HTR-8/SVneo (cell line): ENCODE results near the gene LDLRAD3.

Experiments
- DNase-seq: peaks from one replicate; pipeline ENCODE4 v3.0.0; 2011; ENCODE audit warnings: low spot score, mixed read lengths; ENCODE audit not compliant: insufficient read length
- FAIRE-seq: peaks from 2 replicates; lab custom pipeline; 2011; peaks lifted over from hg19 to GRCh38; lab: Jason Lieb, UNC

The LDLRAD3 gene

GRCh38 chr11:35927104-35927503, 16.8 kb upstream of the LDLRAD3 start:
- no peak for DNase-seq
- no peak for FAIRE-seq

GRCh38 chr11:35927682-35928081, 16.2 kb upstream of the LDLRAD3 start:
- DNase-seq (no peak), FAIRE-seq (no peak)

GRCh38 chr11:35928688-35929395, 15.0 kb upstream of the LDLRAD3 start:
- DNase-seq (no peak), FAIRE-seq (no peak)

GRCh38 chr11:35930466-35930865, 13.4 kb upstream of the LDLRAD3 start:
- no peak for FAIRE-seq
- DNase-seq, result no peak

GRCh38 chr11:35932121-35932520, 11.7 kb upstream of the LDLRAD3 start:
- DNase-seq (no peak), FAIRE-seq (no peak)

DNA sequence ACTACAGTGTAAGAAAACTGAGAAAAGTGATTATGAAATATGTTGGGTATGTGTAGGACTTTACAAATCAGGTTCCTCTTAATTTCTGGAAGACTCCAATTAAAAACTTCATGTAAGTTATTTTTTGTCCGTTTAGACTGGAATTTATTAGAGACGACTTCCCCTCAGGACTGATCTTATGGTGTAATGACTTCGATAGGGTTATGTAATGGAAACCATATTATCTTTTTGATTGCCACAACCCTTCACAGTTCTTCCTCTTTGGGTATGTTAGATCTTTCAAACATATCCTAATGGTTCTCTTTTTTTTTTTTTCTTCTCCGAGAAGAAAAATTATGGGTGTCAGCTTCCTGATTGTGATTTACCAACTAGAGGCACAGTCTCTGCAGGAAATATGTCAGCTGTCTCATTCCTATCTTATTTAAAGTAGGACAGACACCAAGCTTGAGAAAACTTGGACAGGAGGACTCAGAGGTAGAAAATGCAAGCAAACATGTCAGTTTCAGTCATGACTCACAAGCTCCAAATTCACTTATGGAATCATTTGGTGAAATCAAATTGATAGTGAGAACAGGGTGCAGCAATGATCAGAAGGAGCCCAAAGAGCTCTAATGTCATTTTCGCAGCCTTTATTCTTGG, 11.1 kb upstream of the LDLRAD3 start:
- no peak for FAIRE-seq
- DNase-seq, result no peak

DNA sequence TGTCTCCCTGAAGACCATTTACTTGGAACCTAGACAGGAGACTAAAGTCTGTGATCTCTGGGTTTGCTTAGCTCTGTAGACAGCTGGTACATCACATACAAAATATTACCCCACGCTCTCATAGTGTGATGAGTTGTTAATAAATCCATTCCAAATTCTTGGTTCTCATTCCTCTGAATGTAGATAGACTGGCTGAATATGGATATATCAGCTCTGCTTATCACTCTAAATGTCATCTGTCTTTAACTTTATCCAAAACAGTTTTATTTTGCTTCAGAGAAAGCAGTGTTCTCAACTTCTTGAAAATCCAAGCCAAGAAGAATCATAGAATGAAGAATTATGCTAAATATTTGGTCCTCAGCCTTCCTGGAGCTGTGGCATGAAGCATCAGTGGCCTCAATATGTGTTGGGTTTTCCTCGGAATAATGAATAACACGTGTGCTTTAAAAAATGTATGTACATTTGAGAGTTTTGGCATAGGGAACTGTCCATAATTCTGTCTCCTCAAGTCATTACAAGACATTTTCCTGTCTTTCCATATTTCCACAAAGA, 10.5 kb upstream of the LDLRAD3 start:
- no peak for DNase-seq
- no peak for FAIRE-seq

DNA sequence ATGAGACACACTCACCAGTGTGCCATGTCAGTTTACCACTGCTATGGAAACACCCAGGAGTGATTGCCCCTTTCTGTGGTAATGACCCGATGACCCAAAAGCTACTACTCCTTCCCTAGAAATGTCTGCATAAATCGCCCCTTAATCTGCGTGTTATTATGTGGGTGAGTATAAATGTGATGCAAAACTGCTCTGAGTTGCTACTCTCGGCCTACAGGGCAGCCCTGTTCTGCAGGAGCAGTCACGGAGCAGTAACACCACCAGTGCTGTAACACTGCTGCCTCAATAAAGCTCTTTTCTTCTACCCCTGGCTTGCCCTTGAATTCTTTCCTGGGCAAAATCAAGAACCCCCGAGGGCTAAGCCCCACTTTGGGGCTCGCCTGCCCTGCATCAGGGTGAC, 9.6 kb upstream of the LDLRAD3 start:
- DNase-seq (no peak), FAIRE-seq (no peak)

- DNase-seq (no peak), FAIRE-seq (no peak)
These were observed 8.9 kb upstream of the LDLRAD3 start for GRCh38 chr11:35934981-35935380.

GRCh38 chr11:35935390-35935789, 8.5 kb upstream of the LDLRAD3 start:
- FAIRE-seq (no peak), DNase-seq (no peak)

DNA sequence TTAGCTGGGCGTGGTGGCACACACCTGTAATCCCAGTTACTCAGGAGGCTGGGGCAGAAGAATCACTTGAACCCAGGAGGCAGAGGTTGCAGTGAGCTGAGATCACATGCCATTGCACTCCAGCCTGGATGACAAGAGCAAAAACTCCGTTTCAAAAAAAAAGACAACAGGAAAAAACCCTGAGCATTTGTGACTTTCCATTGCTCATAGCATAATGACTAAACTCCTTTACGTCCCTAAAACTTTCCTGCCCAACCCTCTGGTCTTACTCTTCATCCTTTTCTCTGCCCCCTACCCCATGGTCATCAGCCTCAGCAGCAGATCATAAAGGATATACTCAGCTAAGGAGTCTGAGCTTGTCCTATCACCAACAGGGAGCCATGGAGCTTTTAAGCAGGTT, 6.8 kb upstream of the LDLRAD3 start:
- no peak for DNase-seq
- FAIRE-seq, result no peak

DNA sequence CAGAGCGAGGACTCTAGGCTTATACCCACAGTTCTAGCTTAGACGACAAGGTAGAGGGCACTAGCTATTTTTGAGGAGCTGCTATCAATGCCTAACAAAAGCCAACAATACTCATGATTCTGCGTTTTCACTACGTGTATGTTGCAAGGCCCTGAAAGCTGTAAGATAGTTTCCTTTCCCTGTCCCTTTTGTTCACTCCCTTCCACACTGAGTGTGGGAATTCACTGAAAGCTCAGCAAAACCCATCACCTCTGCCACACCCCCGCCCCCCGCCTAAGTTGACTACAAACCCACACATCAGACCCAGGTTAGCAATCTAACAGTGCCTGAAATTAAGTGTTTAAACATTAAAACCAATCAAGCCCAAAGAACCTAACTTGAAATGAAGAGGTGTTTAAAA, 6.2 kb upstream of the LDLRAD3 start:
- no peak for DNase-seq
- FAIRE-seq, result no peak

DNA sequence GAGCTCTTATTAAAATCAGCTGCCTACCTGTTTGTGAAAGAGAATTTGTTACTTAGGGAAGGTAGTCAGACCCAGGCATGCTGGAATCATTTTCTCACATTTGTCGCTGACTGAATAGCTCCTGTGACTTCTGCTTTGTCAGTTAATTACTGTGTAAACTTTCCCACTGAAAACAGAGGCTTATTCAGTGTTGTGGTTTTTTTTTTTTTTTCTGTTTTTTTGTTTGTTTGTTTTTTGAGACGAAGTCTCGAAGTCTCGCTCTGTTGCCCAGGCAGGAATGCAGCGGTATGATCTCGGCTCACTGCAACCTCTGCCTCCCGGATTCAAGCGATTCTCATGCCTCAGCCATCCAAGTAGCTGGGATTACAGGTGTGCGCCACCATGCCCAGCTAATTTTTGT, 5.6 kb upstream of the LDLRAD3 start:
- DNase-seq (no peak), FAIRE-seq (no peak)

DNA sequence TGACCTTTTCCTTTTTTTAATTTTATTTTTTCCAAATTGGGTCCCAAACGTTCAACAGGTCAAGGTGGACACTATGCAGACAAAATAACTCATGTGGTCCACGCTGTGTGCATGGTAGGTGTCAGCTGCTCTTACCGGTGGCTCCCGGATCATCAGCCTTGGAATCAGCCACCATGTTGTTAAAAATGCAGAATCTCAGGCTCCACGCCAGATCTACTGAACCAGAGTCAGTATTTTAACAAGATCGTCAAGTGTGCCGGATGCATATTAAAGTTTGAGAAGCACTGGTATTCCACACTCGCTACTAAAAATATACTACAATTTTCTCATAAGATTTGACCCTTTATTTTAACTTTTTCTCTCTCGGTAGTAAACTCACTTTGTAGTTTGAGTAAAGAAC, 553 bp upstream of the LDLRAD3 start:
- DNase-seq (no peak), FAIRE-seq (no peak)

- DNase-seq, result peak; percentile 26
- no peak for FAIRE-seq
These were observed 758 bp downstream of the LDLRAD3 start for GRCh38 chr11:35944503-35945136.

DNA sequence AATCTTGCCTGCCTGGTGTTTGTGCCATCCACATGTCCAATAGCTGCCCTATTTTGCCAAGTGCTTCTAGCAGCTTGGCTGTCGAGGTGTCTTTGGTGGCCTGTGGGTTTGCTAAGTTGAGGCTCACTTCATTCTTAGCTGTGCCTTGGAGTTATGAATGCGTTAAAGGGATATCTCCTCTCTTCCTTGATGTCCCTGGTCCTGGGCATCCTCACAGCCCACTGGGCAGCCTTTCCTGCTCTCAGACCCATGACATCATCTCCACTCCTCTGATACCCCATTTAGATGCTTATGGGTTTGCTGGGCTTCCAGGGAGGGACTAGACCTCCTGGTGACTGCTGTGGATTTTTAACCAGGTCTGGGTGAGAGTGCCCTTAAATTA, 1.3 kb downstream of the LDLRAD3 start:
- peak; percentile 28 for FAIRE-seq
- no peak for DNase-seq

GRCh38 chr11:35946766-35947165, 2.9 kb downstream of the LDLRAD3 start:
- FAIRE-seq, result no peak
- DNase-seq, result no peak

DNA sequence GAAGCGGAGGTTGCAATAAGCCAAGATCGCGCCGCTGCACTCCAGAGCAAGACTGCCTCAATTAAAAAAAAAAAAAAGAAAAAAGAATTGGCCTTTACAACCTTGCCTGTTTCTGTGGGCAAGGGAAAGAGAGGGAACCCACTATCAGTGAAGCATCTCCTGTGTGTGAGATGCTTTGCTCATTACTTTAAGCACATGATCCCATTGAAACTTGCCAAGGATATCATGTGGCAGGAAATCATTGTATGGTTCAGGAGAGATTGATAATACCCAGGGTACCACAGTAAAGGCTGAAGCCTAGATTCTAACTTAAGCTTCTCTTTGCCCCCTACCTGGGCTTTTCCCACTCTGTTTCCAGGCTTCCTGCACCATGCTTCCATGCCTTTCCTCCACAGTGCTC, 3.6 kb downstream of the LDLRAD3 start:
- FAIRE-seq (no peak), DNase-seq (no peak)

GRCh38 chr11:35949242-35949641, 5.4 kb downstream of the LDLRAD3 start:
- no peak for FAIRE-seq
- no peak for DNase-seq

DNA sequence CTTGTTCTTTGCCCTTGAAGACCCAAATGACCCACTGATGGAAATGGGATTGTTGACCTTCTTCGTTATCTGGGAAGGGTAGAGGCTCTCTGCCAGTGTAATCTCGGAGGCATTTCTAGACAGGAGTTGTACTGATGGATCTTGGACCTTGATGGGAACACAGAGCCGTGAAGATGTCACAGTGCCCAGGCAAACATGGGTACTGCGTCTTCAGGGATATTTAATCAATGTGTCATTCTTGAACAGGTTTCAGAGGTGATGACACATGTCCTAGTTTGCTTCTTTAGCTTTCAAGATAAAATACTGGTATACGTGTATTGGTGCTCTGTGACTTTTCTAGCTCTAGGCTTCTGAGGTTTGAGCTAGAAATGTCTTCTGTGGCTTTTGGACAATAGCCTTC, 6.2 kb downstream of the LDLRAD3 start:
- DNase-seq (no peak), FAIRE-seq (no peak)

DNA sequence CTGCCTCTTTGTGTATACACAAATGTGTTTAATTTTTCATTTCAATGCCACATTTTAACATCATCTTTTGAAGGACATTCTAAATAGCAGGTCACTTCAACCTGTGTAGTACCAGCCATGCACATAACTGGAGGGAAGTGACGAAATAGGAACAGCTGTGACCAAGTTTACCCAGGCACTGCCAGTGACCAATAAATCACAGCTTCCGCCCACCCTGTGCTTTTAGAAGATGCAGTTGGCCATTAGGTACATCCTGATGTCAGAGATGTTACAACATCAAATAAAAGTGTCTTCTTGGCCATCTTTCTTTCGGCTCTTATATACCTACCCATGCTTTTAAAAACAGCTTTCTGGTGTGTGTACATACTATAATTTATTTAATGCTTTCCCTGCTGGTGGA, 7.8 kb downstream of the LDLRAD3 start:
- DNase-seq, result no peak
- no peak for FAIRE-seq
